AG09309 (cell line): ENCODE results near the gene FKBP15.

Source experiments
- DNase-seq: peaks from one replicate; pipeline ENCODE4 v3.0.0-alpha.2; 2010; ENCODE audit warnings: low read depth
- H3K4me3 ChIP-seq: 2 replicates; pipeline ENCODE4 v1.5.1; 2011; ENCODE audit warnings: mild to moderate bottlenecking, low read depth, low read length, moderate library complexity; ENCODE audit not compliant: control insufficient read depth
- CTCF ChIP-seq: IDR thresholded peaks from 2 replicates; pipeline ENCODE4 v1.5.1; 2011; ENCODE audit warnings: mild to moderate bottlenecking, low read depth, low read length, inconsistent platforms; ENCODE audit not compliant: insufficient read depth, control insufficient read depth; ENCODE audit errors: missing control alignments

FKBP15 gene

GRCh38 chr9:113186137-113186755, 34.8 kb downstream of the FKBP15 start:
- TF ChIP-seq CTCF = no peak
- no peak overlapping the region for H3K4me3 ChIP-seq
- no peak for DNase-seq

- no peak for TF ChIP-seq CTCF
- DNase-seq = no peak
- H3K4me3 ChIP-seq = no peak overlapping the region
These were observed 35.8 kb downstream of the FKBP15 start for GRCh38 chr9:113185271-113185670.

- no peak for DNase-seq
- no peak overlapping the region for H3K4me3 ChIP-seq
- no peak for TF ChIP-seq CTCF
These were observed 36.5 kb downstream of the FKBP15 start for GRCh38 chr9:113184539-113184938.

- H3K4me3 ChIP-seq = no peak overlapping the region
- TF ChIP-seq CTCF = no peak
- no peak for DNase-seq
These were observed 37.1 kb downstream of the FKBP15 start for GRCh38 chr9:113183956-113184488.

- TF ChIP-seq CTCF = no peak
- no peak for DNase-seq
- no peak overlapping the region for H3K4me3 ChIP-seq
These were observed 39.9 kb downstream of the FKBP15 start for GRCh38 chr9:113181165-113181564.

GRCh38 chr9:113179839-113180238, 41.2 kb downstream of the FKBP15 start:
- DNase-seq = no peak
- no peak for TF ChIP-seq CTCF
- no peak overlapping the region for H3K4me3 ChIP-seq
